NOMO-1 (cell line): ENCODE measurements around the gene PSMB7.

Experiments
- DNase-seq, 2 experiments: peaks; one replicate each; lab custom pipeline; 2025; ENCODE audit not compliant: unreplicated experiment in 2 of 2; lab: John Stamatoyannopoulos, UW

PSMB7 gene

DNA sequence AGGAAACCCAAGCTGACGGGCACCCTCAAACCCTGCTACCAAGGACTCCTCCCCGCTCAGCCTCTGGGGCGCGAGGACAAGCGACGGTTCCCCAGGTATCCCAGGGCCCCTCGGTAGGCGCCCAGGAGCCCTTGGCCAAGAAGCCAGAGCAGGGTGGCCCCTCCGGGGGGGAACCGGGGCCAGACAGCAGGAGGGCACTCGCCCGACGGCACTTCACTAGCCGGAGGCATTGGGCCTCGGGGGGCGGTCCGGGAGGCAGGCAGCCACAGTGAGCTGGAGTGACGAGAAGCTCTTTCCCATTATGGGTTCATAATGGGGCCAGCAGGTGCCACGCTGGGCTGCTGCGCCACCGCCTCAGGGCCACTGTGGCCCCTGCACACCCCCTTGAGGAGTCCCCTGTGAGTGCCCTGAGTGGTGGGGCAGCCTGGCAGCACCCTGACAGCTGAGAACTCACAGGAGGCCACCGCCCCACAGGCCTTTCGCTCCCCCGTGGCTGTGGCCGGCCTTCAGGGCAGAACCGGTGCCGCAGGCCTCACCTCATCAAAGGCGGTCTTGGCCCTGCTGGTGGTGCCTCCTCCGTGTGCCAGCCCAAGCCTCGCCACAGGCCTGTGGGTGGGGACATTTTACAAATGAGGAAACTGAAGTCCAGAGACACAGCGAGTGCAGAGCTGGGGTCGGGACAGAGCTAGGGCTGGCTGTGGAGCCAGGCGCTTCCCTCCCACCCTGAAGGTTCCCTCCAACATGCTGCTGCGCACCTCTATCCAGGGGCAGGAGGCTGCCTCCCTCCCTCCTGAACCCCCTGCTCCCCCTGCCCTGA is 68.7 kb downstream of the PSMB7 start:
- no peak for DNase-seq

DNA sequence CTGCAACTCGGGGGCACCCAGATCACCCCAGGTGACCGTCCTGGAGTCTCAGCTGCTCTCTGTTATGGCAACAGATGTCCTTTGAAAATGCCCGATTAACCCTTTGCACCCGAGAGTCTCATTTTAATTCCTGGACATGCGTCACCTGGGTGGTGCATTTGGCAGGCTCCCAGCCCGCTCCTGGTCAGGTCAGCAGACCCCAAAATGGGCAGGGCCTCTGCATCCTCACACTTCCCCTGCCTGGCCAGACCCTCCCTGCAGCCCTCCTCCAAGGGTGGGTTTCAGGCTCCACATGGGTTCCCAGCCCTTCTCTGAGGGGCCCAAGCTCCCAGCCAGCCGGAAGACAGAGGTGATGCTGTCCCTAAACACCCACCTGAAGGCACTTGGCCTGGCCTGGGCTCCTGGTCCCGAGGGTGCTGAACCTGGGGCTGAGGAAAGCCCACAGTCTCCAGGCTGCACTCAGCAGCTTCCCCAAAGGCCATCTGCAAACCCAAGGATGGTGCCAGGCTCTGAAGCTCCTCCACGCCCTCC is 69.4 kb downstream of the PSMB7 start:
- DNase-seq: no peak

DNA sequence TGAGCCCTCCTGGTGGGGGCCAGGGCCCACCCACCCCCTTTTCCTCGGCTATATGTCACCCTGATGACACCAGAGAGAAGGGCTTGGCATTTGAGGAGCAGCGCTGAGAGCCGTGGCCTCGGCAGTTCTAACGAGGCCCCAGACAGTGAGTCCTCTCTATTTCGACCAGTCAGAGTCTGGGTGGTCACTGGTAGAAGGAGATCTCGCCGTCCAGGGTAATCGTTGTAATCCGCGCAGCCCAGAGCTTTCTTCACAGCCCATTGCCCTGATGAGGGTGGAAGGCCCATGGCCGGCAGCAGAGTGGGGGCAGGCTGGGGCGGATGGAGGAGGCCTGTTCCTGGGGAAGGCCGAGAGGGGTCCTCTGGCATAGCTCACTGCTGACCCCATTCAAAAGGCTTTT is 70.2 kb downstream of the PSMB7 start:
- no peak for DNase-seq

DNA sequence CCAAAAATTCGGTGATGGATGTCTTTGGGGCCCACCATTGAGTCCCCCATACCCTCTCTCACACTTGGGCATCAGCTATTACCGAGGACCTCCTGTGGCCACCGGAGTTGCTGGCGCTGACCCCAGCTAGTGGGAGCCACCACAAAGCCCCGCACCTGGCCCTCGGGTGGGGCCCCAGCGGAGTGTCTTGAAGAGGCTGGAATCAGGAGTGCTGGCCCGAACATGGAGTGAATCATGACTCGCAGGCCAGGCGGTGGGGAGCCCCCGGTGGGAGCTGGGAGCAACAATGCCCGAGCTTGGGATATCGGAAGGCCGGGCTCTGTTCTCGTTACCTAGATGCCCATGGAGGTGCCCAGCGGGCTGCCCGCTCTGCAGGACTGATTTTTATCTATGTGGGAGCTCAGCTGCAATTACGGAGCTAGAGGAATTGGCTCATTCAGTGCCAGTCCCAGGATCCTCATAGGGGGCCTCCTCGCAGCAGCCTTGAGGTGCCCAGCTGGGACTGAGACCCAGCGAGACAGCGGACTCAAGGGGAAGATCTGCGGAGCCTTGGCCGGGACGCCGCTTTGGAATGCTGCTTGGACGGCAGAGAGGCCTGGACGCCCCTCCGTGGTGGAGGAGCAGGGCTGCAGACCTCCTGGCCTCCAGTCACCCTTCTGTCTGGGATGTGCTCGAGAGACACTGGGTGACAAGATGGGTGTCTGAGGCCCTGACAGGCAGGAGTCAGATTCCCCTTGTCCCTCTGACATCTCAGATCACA is 70.8 kb downstream of the PSMB7 start:
- DNase-seq: no peak

DNA sequence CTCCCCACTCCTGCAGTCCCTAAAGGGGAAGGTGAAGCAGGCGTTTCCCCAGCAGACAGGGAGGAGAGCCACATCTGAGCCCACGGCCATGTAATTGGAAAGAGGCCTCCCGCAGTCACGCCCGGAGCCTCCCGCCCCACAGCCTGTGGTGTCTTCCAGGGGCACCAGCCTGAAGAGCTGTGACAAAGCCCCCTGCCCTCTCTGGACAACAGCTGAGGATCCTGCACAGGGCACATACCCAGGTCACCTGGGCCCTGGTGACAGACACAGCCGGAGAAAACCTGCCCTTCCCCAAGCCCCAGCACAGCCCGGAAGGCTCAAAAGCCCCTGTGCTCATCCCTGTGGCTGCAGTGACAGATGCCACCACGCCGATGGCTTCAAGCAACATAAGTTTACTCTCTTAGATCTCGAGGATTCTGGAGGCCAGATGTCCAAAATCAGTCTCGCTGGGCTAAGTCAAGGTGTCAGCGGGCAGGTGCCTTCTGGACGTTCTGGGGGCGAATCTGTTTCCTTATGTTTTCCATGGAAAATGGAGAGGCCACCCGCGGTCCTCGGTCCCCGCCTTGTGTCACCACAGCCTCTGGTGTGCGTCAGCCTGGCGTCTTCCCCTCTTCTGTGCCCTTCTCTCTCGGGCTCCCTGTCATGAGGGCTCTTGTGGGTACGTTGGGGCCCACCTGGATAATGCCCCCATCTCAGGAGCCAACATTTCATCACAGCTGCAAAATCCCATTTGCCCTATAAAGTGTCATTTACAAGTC is 71.5 kb downstream of the PSMB7 start:
- no peak for DNase-seq

DNA sequence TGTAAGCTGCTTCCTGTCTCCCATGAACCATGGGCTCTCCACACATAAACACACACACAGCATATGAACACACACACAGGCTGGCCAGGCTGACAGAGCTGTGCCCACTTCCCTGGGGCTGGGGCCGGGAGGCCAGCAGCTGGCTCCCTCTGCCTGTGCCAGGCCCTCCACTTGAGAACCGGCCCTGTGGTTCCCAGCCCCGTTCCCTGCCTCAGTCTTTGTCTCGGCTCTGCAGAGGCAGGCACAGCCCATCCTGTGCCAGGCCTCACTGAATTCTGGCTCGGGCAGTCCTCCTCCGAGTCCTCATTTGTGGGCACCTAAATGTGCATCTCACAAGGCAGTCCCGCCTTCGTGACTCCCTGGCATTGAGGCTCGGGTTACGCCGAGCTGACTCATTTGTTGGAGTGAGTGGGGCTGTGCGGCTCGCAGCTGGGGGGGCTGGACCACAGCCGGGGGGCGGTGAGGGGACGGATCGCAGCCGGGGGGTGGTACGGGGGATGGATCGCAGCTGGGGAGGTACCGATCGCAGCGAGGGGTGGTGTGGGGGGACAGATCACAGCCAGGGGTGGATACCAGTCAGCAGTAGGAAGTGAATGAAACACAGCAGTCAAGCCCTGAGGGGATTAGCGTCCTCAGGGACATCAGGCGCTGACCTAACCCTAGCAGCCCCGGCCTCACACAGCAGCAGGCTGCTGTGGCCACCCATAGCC is 72.3 kb downstream of the PSMB7 start:
- DNase-seq: no peak

DNA sequence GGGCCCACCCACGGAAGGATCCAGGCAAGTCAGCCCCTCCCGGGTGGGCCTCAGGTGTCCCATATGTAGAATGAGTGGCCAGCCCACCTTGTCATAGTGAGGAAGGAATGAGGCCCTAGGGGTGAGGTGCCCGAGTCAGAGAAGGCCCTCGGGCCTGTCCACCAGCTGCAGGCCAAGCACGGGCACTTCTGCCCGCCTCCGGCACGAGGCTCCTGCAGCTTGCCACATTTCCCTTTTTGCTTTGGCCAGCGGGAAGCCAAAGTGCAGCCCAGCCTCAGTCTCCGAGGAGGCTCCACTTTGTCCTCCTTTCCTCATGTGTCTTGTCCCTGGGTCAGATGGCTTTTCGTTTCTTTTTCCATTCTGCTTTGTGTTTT is 72.9 kb downstream of the PSMB7 start:
- no peak for DNase-seq

DNA sequence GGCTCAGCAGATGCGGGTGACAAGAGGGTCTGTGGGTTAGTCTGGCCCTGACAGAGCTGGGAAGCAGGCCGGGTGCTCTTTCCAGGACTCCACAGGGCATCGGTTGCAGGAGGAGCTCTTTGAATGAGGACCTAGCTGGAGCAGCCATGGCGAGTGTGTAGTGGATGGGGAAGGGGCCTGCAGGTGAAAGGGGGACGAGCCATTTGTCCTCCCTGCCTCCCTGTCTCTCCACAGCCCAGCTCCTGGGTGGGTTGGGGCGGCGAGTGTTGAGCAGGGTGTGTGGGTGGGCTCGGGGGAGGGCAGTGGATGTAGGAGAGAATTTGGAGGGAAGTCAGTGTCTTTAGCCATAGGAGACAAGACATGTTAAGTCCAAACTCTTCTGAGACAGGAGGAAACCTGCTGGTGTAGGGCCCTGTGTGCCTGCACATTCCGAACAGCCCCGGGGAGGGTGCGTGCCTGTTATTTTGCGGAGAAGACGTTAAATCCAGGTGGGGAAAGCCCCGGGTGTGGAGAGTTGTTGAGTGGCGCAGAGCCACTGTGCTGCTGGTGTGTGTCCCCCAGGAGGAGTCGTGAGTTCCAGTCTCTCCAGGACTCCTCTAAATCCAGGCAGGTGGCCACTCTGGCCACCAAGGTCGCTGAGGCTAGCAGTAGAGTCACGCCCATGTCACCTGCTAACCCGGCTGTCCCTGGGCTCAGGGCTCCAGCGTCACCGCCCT is 73.6 kb downstream of the PSMB7 start:
- DNase-seq: no peak

DNA sequence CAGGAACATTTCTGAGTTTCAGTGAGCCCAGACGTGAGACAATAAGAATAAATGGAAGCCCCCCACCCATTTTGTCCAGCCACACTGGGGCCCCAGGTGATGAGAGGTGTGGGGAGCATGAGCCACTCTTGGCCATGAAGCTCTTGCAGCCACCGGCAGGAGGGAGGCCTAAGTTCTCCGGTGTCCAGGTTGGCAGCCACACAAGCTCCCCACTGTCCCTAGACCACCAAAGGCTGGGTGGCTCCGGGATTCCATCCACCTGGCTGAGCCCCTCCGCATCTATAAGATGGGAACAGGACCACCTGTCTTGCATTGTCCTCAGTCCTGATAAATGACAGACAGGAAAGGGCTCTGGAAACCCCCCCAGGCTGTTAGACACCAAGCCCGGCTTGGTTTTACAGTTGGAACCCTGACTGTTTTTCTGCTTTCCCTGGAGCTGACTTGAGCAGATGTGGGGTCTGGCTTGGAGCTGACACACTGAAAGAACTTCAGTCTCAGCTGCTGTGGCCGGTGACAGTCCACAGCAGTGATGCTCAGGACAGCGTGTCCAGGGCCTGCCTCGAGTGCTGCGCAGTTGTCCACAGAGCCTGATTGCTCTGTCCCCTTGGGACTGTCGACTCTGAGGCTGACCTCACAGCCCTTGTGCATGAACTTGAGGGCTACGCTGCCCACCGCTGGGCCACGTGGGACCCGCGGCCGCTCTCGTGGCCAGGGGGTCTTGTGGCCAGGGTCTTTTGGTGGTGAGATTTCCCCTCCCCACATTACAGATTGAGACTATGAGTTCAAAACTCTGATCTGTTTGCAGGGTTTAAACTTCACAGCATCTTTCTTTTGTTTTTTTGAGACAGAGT is 74.8 kb downstream of the PSMB7 start:
- DNase-seq: no peak

DNA sequence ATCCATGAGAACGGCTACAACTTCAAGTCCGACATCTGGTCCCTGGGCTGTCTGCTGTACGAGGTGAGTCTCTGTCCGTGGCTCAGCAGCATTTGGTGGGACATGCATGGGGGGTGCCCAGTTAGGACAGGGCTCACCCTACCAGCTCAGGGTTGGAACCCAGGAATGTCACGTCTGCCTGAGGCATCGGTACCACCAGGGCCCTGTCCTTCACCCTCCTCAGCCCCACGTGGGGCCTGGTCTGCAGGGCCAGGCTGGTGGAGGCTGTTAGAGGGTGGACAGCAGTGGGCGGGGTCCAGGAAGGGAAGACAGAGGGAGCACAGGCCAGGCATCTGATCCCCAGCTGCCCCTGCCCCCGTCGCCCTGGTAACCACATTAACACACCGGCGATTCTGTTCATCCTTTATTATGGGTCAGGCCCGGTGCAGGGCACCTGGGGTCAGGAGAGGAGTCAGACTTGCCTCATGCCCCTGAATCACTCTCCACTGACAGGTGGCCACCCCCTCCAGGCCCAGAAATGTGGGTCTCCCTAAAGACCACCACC is 75.6 kb downstream of the PSMB7 start:
- DNase-seq: no peak

DNA sequence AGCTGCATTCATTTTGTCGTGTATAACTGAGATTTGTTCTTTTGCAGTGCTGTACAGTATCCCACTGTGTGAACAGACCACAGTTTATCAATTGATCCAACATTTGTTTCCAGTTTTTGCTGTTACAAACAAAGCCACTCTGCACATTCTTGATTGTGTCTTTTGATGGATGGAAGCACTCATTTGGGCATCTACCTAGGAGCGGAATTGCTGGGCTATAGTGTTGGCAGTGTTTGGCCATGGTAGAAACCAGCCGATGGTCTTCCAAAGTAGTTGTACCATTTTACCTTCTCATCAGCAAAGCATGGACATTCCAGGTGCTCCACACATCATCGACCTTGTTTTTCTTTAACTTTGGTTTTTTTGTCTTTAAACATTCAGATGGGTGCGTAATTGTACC is 77.7 kb downstream of the PSMB7 start:
- no peak for DNase-seq

DNA sequence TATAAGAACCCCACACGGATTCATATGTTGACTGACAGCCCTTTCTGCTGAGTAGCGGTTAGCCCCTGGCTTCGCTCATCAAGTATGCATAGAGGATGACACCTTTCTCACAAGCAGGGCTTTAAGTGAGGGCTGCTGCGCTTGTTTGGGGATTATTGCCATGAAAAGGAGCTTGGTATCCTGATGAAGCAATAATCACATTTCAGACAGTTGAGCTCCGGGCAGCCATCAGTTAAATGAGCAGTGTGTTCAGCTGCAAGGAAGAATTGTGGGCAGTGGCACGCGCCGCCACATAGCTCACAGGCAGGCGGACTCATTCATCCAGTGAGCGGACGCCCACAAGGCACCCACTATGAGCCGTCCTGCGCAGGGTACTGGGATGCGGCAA is 79.9 kb downstream of the PSMB7 start:
- no peak for DNase-seq

DNA sequence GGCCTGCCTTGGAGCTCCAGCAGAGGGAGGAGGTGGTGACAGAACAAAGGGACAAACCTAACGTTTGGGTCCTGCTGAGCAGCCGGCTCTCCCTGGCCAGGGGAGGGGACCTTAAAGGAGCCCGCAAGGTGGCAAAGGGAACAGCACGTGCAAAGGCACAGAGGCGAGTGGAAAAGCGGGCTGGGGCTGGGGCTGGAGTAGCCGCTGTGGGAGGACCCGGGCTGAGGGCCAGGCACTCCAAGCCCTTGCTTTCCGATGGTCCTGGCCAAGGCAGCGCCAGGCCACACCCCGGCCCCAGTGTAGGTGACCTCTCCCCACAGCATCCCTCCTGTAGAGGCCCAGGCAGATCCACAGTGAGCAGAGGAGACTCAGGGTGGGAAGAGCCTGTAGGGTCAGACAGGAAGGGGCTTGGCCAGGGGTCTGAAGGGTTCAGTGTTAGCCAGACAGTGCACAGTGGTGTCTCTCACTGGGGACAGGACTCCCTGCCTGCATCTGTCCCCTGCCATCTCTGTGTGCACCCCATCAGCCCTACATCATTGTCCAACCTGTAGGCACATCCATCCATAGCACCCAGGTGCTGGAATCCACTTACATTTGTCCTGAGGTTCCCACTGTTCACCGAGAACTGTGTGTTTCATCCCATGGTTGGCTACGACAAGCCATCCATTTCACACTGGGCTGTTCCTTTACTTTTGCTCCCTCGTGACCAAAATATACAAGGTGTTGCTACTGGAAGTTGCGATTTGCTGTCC is 80.5 kb downstream of the PSMB7 start:
- no peak for DNase-seq

DNA sequence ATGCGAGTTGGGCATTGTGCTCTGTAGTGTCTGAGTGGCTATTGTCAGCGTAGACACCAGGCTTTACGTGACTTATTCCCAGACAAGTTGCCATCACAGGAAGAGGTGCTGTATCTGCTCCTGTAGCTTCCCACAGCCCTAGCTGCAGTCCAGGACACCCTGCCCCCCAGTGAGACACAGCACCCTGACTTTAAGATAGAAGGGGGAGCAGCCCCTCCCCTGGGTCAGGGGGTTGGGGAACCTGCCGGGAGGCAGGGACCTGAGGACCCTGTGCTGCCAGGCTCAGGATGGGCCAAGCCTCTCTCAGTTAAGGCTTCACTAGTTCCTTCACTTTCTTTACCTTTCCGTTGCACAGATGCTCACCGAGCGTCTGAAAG is 82.1 kb downstream of the PSMB7 start:
- DNase-seq: no peak

DNA sequence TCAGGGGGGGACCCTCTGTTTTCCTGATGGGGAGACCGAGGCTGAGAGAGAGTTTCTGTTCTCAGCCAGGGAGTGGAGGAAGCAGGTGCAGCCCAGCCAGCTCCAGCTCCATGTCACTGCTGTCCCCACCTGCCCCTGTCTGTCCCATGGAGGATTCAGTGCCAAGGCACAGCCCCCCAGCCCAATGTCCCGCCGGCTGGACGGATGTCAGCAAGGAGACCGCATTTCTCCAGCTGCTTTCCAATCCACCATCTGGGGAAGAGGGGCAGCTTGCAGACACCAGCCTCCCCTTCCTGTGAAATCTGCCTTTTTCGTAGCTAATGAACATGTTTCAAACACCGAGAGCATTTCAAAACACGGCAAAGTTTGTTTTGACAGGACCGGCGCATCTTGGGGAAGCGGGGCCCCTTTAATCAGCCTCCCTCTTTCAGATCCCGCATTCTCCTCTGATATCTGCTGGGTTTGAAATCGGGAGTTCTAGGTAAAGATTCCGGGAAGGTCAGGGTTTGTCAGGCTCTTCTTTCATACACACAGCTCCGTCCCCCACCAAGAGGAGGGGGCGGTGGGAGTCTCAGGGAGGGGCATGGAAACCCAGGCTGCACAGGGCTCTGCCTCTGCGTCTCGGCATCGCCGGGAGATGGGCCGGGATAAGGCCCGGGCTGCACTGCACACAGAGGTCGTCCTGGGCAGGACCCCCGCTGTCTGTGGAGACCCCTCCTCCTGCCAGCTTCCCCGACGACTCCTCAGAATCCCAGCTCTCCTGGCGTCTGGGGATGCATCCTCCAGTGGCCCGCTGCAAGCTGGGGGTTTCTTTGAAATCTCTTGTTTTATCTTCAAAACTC is 82.7 kb downstream of the PSMB7 start:
- no peak for DNase-seq

DNA sequence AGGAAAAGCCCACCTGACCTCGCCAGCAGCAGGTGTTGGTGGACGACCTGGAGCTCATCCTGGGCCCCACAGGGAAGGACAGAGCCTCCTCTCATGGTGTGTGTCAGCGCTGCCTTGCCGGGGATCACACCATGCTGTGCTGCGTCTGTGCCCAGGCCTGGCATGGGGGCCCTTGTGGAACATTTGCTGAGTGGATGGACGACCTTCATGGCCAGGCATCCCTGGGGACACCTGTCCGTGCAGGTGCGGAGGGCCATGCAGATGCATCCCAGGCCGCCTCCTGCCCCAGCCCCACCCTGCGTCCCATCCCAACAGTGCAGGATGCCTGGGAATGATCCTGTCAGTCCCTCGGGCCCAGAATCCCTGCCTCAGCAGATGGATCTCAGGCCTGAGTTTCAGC is 83.7 kb downstream of the PSMB7 start:
- DNase-seq: no peak

DNA sequence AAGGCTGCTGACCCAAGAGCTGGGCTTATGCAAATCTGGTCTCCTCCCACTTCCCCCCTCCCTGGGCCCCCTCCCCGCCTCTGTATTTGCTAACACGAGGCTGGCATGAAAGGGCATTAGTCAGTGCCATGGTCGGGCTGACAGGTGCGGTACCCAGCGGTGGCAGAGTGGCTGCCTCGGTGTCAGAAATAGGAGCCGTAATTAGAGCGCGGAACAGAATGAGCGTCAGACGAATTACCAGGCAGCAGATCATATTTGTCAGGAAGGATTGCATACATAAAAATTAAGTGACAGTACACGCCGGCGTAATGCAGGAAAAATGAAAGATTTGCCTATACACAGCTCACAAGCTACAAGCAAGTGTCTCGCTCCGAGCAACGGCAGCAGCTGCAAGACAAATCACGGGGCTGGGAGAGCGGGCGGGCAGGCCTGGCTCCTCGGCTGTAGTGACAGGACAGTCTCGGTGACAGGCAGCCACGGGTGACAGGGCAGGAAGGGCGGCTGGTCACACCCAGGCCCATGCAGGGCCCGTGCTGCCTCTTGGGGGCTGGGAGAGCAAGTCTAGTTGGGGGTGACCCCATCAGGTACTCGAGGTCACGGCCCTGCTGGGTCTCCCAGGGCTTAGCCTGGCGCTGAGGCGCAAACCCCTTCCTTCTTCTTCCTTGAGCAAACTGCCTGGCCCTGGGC is 85.1 kb downstream of the PSMB7 start:
- no peak for DNase-seq
